ENCODE data around the gene SLC35D2.

- TF ChIP-seq CTCF (IDR thresholded peaks at IDR 0.05; ENCODE audit: low read depth, low read length, missing input control), result no peak
- no peak for TF ChIP-seq FOXA1 (IDR thresholded peaks at IDR 0.05)
- peak; percentile 8 to 33 for TF ChIP-seq RAD21 (IDR thresholded peaks at IDR 0.05)
- TF ChIP-seq MAX (IDR thresholded peaks at IDR 0.05), result no peak
- no peak for TF ChIP-seq ATF3 (IDR thresholded peaks at IDR 0.05)
- no peak for TF ChIP-seq YY1 (IDR thresholded peaks at IDR 0.05)
Observed at GRCh38 chr9:96383165-96383942, at the start of gene SLC35D2.
